K562 (cell line): ENCODE data around the gene SV2C. TPM values are rescaled to one million over a fixed set of nuclear protein-coding genes. Genes with fewer than 3 reads are reported as not detected.
A peak's percentile ranks its signal among the peaks of the same experiment; 100 is the strongest.

Source experiments
- ATAC-seq: fragments of 200-7000 bp; cut with Tn5 transposase; 3 replicates; pipeline ENCODE4 v1.9.1; 2020; ENCODE audit warnings: moderate library complexity
- BruUV-seq: library from RNA; stranded (reverse); fragments of 400-500 nt; replicated peaks from 2 replicates; lab custom pipeline; 2021; lab: Mats Ljungman, UMichigan
- CTCF ChIA-PET: fragments of 300-600 bp; formaldehyde crosslinking; extraction: SDS; loops from one replicate; lab custom pipeline; 2021; ENCODE audit warnings: low intra/inter-chr PET ratio; lab: Yijun Ruan, JAX
- POLR2A ChIA-PET: fragments of 300-600, 350-650 bp; sonication (Branson Sonifier 250); formaldehyde crosslinking; extraction: SDS; loops from one replicate; lab custom pipeline; 2021; ENCODE audit warnings: antibody characterized with exemption, inconsistent platforms; lab: Yijun Ruan, JAX
- DNase-seq, 4 experiments: peaks; one replicate each; pipeline versions ENCODE4 v3.0.0 to v3.0.0-alpha.2; 2011 to 2018; ENCODE audit warnings: low spot score in 3 of 4, mixed read lengths in 3 of 4; ENCODE audit errors: extremely low read depth in 1 of 4
- FAIRE-seq: peaks from 2 replicates; lab custom pipeline; 2011; peaks lifted over from hg19 to GRCh38; lab: Jason Lieb, UNC
- H2AFZ ChIP-seq: 2 replicates; pipeline ENCODE4 v1.6.0; 2011; ENCODE audit warnings: low read depth, low read length, control low read depth, inconsistent platforms
- H3K27ac ChIP-seq: fragments of 200-600 bp; 3 replicates; pipeline ENCODE4 v1.8.0; 2011; ENCODE audit warnings: low read depth, mild to moderate bottlenecking, control low read depth, inconsistent platforms, low read length, moderate library complexity, mixed read lengths; ENCODE audit errors: extremely low read depth
- H3K27me3 ChIP-seq, 2 experiments: fragments of 300-600 bp in 1 of 2; 2 replicates in 1 of 2; 3 replicates in 1 of 2; pipeline versions ENCODE4 v1.6.0 to v1.8.0; 2011; ENCODE audit warnings: inconsistent platforms in 2 of 2, low read length in 2 of 2, mild to moderate bottlenecking in 1 of 2, mixed read lengths in 1 of 2, moderate library complexity in 1 of 2; ENCODE audit not compliant: control insufficient read depth in 2 of 2, insufficient read depth in 2 of 2
- H3K36me3 ChIP-seq: fragments of 300-600 bp; 3 replicates; pipeline ENCODE4 v1.8.0; 2011; ENCODE audit warnings: mild to moderate bottlenecking, low read length, inconsistent platforms; ENCODE audit not compliant: control insufficient read depth, insufficient read depth
- H3K4me1 ChIP-seq, 2 experiments: fragments of 200-600 bp in 1 of 2; replicated peaks in 1 of 2; 2 replicates in 1 of 2; 3 replicates in 1 of 2; pipeline versions ENCODE4 v1.5.1 to v1.8.0; 2011; ENCODE audit warnings: inconsistent platforms in 2 of 2, low read length in 2 of 2, mild to moderate bottlenecking in 1 of 2, mixed read lengths in 1 of 2, moderate library complexity in 1 of 2; ENCODE audit not compliant: control insufficient read depth in 2 of 2, insufficient read depth in 2 of 2
- H3K4me2 ChIP-seq: 2 replicates; pipeline ENCODE4 v1.6.1; 2011; ENCODE audit warnings: low read length, control low read depth, inconsistent platforms, mixed read lengths; ENCODE audit not compliant: insufficient read depth
- H3K4me3 ChIP-seq: fragments of 200-600 bp; sonication (generic), shearing (Covaris generic); 2 replicates; pipeline ENCODE4 v1.5.1; 2016; ENCODE audit warnings: control low read depth, inconsistent platforms
- H3K79me2 ChIP-seq: fragments of 200-600 bp; 3 replicates; pipeline ENCODE4 v1.8.0; 2011; ENCODE audit warnings: low read length, inconsistent platforms; ENCODE audit not compliant: control insufficient read depth, insufficient read depth
- H3K9ac ChIP-seq, 2 experiments: 2 replicates each; pipeline versions ENCODE4 v1.6.0 to v1.6.1; 2011; ENCODE audit warnings: low read depth in 2 of 2, low read length in 2 of 2, control low read depth in 1 of 2, inconsistent platforms in 1 of 2, mild to moderate bottlenecking in 1 of 2, mixed read lengths in 1 of 2; ENCODE audit not compliant: insufficient read depth in 1 of 2
- H3K9me1 ChIP-seq: one replicate; pipeline ENCODE4 v1.6.0; 2011; ENCODE audit warnings: inconsistent platforms, mild to moderate bottlenecking, low read length, moderate library complexity; ENCODE audit not compliant: control insufficient read depth, insufficient read depth
- H3K9me3 ChIP-seq: replicated peaks from 2 replicates; pipeline ENCODE4 v1.5.1; 2011; ENCODE audit warnings: low read depth, low read length, inconsistent platforms; ENCODE audit not compliant: control insufficient read depth, insufficient read depth
- H4K20me1 ChIP-seq: replicated peaks from 2 replicates; pipeline ENCODE4 v1.6.1; 2011; ENCODE audit warnings: low read length, inconsistent platforms, mixed read lengths; ENCODE audit not compliant: control insufficient read depth, insufficient read depth
- C11orf30 ChIP-seq: fragments of 450-650 bp; IDR thresholded peaks from 2 replicates; pipeline ENCODE4 v1.6.1; 2016; ENCODE audit warnings: low read depth, mild to moderate bottlenecking
- ELF4 ChIP-seq: fragments of 450-650 bp; formaldehyde crosslinking; IDR thresholded peaks from 2 replicates; pipeline ENCODE4 v1.4.0; 2022; ENCODE audit warnings: missing genetic modification characterization
- FOXJ2 ChIP-seq: fragments of 200-800 bp; sonication (Bioruptor generic); IDR thresholded peaks from 2 replicates; pipeline ENCODE4 v1.6.1; 2016; ENCODE audit warnings: missing genetic modification characterization, missing compliant biosample characterization
- HDAC6 ChIP-seq: IDR thresholded peaks from 2 replicates; pipeline ENCODE4 v1.6.1; 2012; ENCODE audit warnings: low read depth, mild to moderate bottlenecking, control low read depth, inconsistent platforms, low read length, moderate library complexity
- NFE2 ChIP-seq: IDR thresholded peaks from 2 replicates; pipeline ENCODE4 v1.6.1; 2014; ENCODE audit warnings: antibody characterized with exemption, low read depth
- OTX1 ChIP-seq: fragments of 450-650 bp; formaldehyde crosslinking; IDR thresholded peaks from 2 replicates; pipeline ENCODE4 v1.4.0; 2022; ENCODE audit warnings: mild to moderate bottlenecking
- SMARCE1 ChIP-seq: fragments of 450-650 bp; IDR thresholded peaks from 2 replicates; pipeline ENCODE4 v1.7.1; 2016; ENCODE audit warnings: mild to moderate bottlenecking
- SNRNP70 ChIP-seq: fragments of 200-400 bp; formaldehyde crosslinking; optimal IDR thresholded peaks from 2 replicates; pipeline ENCODE3; 2017; ENCODE audit warnings: low read depth, low read length
- TAL1 ChIP-seq: fragments of 450-650 bp; IDR thresholded peaks from 2 replicates; pipeline ENCODE4 v1.6.1; 2016; ENCODE audit warnings: mild to moderate bottlenecking
- ZNF347 ChIP-seq: fragments of 450-650 bp; formaldehyde crosslinking; IDR thresholded peaks from 2 replicates; pipeline ENCODE4 v1.4.0; 2020; ENCODE audit warnings: low read depth, mild to moderate bottlenecking, moderate library complexity
- WGBS: fragments of 100-300 bp; shearing (Covaris generic); methylation state at CpG from one replicate; pipeline ENCODE4 v1.1.6; 2016; ENCODE audit warnings: low coverage, mixed read lengths; ENCODE audit not compliant: insufficient coverage; ENCODE audit errors: missing lambda C conversion rate; 5-methylcytosine and 5-hydroxymethylcytosine counted together
- in situ Hi-C: fragments of 300-500 bp; cut with MboI; formaldehyde crosslinking; loops from 4 replicates; pipeline ENCODE4 v1.15.0; 2018; ENCODE audit warnings: inconsistent platforms, mixed read lengths
- intact Hi-C: fragments of 100-400 bp; cut with micrococcal nuclease; formaldehyde crosslinking; loops from 2 replicates; pipeline ENCODE4 v1.14.2; 2022
- polyA plus RNA-seq, 8 experiments: library from polyadenylated mRNA; depleted of rRNA in 4 of 8; stranded (reverse) in 5 of 8; unstranded in 3 of 8; fragments of >200 nt; fragmentation: Nextera tagmentation in 2 of 8; fragmentation: Illumina TruSeq in 1 of 8; extraction: Ambion mirVana in 2 of 8; extraction: Trizol in 1 of 8; gene quantifications; 2 replicates each; pipeline versions ENCODE4 v1.2.1 to v1.2.3, GENCODE V29; 2011 to 2014; ENCODE audit warnings: inconsistent platforms in 1 of 8, missing spikeins in 1 of 8
- total RNA-seq, 7 experiments: library from RNA; depleted of rRNA in 6 of 7; stranded (reverse); fragments of >200 nt in 6 of 7; fragmentation: Illumina TruSeq in 2 of 7; extraction: Trizol in 2 of 7; gene quantifications; 2 replicates each; pipeline versions ENCODE4 v1.2.1 to v1.2.3, GENCODE V29; 2011 to 2021; ENCODE audit warnings: low replicate concordance in 1 of 7
- TF ChIP-seq, protein P1 (sequence below): fragments of 450-650 bp; IDR thresholded peaks from 2 replicates; pipeline ENCODE4 v1.6.1; 2017; ENCODE audit warnings: mild to moderate bottlenecking, moderate library complexity
- TF ChIP-seq, protein P2 (sequence below): fragments of 450-650 bp; IDR thresholded peaks from 2 replicates; pipeline ENCODE4 v1.6.1; 2018; ENCODE audit not compliant: partially characterized antibody

Gene SV2C
- total and polyA plus RNA-seq, 9 of the 15 experiments (the other 6 are each of a cell fraction or from before 2014, with no cell fraction given), result 0.05 TPM; not detected in 8

DNA sequence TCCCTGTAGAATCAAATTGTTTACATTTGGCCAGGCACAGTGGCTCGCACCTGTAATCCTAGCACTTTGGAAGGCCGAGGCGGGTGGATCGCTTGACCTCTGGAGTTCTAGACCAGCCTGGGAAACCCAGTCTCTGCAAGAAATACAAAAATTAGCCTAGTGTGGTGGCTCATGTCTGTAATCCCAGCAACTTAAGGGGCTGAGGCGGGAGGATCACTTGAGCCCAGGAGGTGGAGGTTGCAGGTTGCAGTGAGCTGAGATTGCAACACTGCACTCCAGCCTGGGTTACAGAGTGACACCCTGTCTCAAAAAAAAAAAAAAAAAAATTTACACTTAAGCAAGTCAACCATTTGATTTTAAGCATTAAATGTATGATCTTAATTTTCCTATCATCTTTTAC, 302.4 kb downstream of the SV2C start:
- no peak overlapping the region for H3K4me3 ChIP-seq
- no peak overlapping the region for H2AFZ ChIP-seq
- FAIRE-seq (no peak), ATAC-seq (no peak), DNase-seq (no peak)
- WGBS, result 88% methylated on average over 5 of the region's 5 CpGs
- in situ Hi-C loops, result no loop called here
- H3K9me3 ChIP-seq, result no peaks in the 10 kb centered on the region
- H3K36me3 ChIP-seq, result no peaks in the 10 kb centered on the region
- intact Hi-C loops, result no loop called here
- ChIA-PET POLR2A (no interaction called here), CTCF (no interaction called here)
- no peaks in the 10 kb centered on the region for H3K27me3 ChIP-seq
- no peak overlapping the region for H3K27ac ChIP-seq
- no peaks in the 10 kb centered on the region for H3K9me1 ChIP-seq
- no peak overlapping the region for H3K9ac ChIP-seq
- no peak overlapping the region for H3K4me2 ChIP-seq
- no TSS peak for BruUV-seq
- no peaks in the 10 kb centered on the region for H3K79me2 ChIP-seq
- H4K20me1 ChIP-seq, result no peaks in the 10 kb centered on the region
- TF ChIP-seq OTX1 (CRISPR knock-in tag) (no peak), NFE2 (no peak), SMARCE1 (no peak)
- TF ChIP-seq, protein P1, sequence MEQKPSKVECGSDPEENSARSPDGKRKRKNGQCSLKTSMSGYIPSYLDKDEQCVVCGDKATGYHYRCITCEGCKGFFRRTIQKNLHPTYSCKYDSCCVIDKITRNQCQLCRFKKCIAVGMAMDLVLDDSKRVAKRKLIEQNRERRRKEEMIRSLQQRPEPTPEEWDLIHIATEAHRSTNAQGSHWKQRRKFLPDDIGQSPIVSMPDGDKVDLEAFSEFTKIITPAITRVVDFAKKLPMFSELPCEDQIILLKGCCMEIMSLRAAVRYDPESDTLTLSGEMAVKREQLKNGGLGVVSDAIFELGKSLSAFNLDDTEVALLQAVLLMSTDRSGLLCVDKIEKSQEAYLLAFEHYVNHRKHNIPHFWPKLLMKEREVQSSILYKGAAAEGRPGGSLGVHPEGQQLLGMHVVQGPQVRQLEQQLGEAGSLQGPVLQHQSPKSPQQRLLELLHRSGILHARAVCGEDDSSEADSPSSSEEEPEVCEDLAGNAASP, result no peak
- TF ChIP-seq, all 486 proteins: peak for 0
- H3K4me1 ChIP-seq, result peaks cover 2 to 9% of the 10 kb centered on the region in 2 experiments; a peak in 3 of 5 replicates

DNA sequence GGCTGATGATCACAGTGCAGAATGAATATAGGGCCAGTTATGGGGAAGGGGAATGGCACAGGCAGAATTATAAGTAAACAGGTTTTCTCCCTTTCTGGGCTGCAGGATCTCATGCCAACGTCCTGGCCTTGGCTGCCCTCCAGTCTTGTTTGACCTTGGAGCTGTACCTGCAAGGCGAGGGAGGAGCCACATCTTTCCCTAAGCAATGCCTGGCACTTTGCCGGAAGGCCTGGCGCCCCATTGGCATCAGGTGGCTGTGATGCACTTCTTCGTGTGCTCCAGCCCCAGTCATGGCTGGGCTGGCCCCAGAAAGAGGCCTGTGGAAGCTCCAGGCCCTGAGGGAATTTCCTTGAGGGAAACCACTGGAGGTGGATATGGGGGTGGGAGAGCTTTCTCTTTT, 303.2 kb downstream of the SV2C start:
- no peaks in the 10 kb centered on the region for H3K36me3 ChIP-seq
- no peaks in the 10 kb centered on the region for H3K79me2 ChIP-seq
- no peaks in the 10 kb centered on the region for H4K20me1 ChIP-seq
- H3K4me1 ChIP-seq, result peaks cover 2 to 5% of the 10 kb centered on the region in 2 experiments; a peak in 2 of 5 replicates
- ATAC-seq, result no peak
- no peaks in the 10 kb centered on the region for H3K9me3 ChIP-seq
- TF ChIP-seq TAL1, result no peak
- TF ChIP-seq ZNF347 (CRISPR knock-in tag), result no peak
- no peak for TF ChIP-seq FOXJ2 (tag)
- TF ChIP-seq SNRNP70, result no peak
- TF ChIP-seq HDAC6, result no peak
- no peak for TF ChIP-seq ELF4 (CRISPR knock-in tag)
- no peak for TF ChIP-seq C11orf30
- TF ChIP-seq, protein P2, sequence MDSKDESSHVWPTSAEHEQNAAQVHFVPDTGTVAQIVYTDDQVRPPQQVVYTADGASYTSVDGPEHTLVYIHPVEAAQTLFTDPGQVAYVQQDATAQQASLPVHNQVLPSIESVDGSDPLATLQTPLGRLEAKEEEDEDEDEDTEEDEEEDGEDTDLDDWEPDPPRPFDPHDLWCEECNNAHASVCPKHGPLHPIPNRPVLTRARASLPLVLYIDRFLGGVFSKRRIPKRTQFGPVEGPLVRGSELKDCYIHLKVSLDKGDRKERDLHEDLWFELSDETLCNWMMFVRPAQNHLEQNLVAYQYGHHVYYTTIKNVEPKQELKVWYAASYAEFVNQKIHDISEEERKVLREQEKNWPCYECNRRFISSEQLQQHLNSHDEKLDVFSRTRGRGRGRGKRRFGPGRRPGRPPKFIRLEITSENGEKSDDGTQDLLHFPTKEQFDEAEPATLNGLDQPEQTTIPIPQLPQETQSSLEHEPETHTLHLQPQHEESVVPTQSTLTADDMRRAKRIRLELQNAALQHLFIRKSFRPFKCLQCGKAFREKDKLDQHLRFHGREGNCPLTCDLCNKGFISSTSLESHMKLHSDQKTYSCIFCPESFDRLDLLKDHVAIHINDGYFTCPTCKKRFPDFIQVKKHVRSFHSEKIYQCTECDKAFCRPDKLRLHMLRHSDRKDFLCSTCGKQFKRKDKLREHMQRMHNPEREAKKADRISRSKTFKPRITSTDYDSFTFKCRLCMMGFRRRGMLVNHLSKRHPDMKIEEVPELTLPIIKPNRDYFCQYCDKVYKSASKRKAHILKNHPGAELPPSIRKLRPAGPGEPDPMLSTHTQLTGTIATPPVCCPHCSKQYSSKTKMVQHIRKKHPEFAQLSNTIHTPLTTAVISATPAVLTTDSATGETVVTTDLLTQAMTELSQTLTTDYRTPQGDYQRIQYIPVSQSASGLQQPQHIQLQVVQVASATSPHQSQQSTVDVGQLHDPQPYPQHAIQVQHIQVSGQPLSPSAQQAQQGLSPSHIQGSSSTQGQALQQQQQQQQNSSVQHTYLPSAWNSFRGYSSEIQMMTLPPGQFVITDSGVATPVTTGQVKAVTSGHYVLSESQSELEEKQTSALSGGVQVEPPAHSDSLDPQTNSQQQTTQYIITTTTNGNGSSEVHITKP, result no peak
- intact Hi-C loops (no loop called here), in situ Hi-C loops (no loop called here)
- ChIA-PET CTCF (no interaction called here), POLR2A (interaction anchor here (0.6 kb wide), 1 partner anchor 141 kb away, joined by 3 read pairs; no protein-coding TSS in a partner anchor)
- no peak overlapping the region for H3K4me3 ChIP-seq
- H3K9ac ChIP-seq, result 0 out of 4 replicates have a peak overlapping the region, but pooled peaks of 1 of the 2 experiments have one; percentile 23
- no peak for FAIRE-seq
- H3K9me1 ChIP-seq, result no peaks in the 10 kb centered on the region
- no peak overlapping the region for H3K27ac ChIP-seq
- H3K27me3 ChIP-seq, result no peaks in the 10 kb centered on the region
- H2AFZ ChIP-seq, result no peak overlapping the region
- 43% methylated on average over 5 of the region's 5 CpGs for WGBS
- no peak overlapping the region for H3K4me2 ChIP-seq
- no peak for DNase-seq
- no TSS peak for BruUV-seq
